Fibroblast of skin of right biceps (primary cell): ENCODE results near the gene CRY1.
A peak's percentile ranks its signal among the peaks of the same experiment; 100 is the strongest.
"Not testable (repeated sequence)": the region's sequence is repeated elsewhere in the genome, so short reads cannot be mapped to it uniquely, and the experiment has no call there.

Source experiments
- DNase-seq: peaks from one replicate; pipeline ENCODE4 v3.0.0-alpha.2; 2013

Gene CRY1

GRCh38 chr12:107058190-107058589, 35.2 kb downstream of the CRY1 start:
- no peak for DNase-seq

DNA sequence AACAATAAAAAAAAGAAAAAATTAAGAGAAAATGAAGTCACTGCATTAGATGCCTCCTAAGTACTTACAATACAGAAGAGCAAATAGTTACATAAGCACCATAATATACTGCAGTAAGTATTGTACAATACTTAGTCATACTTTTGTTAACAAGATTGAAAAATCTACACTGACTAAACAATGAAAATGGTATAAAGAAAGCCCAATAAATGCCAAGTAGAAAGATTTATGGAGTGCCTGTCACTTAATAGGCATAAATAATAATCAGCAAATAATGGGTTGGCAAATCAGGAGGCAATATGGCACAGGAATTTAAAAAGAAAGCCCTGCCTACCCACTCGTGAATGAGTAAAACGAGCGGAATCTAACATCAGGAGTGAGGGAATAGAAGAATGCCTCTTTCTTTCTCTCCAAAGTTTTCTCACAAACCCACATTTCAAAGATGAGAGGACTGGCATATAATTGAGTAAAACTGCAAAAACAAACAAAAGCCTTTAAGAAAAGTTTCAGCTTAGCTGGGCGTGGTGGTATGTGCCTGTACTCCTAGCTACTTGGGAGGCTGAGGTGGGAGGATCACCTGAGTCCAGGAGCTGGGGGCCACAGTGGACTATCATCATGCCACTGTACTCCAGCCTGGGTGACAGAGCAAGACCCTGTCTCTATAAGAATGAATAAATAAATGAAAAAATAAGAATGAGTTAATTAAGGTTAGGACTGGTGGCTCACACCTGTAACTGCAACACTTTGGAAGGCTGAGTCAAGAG, 36.1 kb downstream of the CRY1 start:
- peak; percentile 16 for DNase-seq

- no peak for DNase-seq
These were observed 39.6 kb downstream of the CRY1 start for GRCh38 chr12:107053709-107054108.

- no peak for DNase-seq
These were observed 48.2 kb downstream of the CRY1 start for GRCh38 chr12:107045186-107045585.

GRCh38 chr12:107042801-107043200, 50.5 kb downstream of the CRY1 start:
- DNase-seq, result no peak

GRCh38 chr12:107035733-107036132, 57.6 kb downstream of the CRY1 start:
- DNase-seq, result no peak

GRCh38 chr12:107033758-107034739, 59.3 kb downstream of the CRY1 start:
- no peak for DNase-seq

- DNase-seq, result no peak
These were observed 61.1 kb downstream of the CRY1 start for GRCh38 chr12:107032266-107032665.

GRCh38 chr12:107031061-107031460, 62.3 kb downstream of the CRY1 start:
- no peak for DNase-seq

DNA sequence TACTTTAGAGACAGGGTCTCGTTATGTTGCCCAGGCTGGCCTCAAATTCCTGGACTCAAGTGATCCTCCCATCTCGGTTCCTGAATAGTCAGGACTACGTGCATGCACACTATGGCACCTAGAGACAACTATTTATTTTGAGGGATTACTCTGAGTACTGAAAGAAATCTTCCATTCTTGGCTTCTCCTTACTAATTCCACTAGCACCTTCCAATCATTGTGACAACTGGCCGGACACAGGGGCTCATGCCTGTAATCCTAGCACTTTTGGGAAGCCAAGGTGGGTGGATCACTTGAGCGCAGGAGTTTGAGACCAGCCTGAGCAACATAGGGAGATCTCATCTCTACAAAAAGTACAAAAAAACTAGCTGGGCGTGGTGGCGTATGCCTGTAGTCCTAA, 64.3 kb downstream of the CRY1 start:
- no peak for DNase-seq

DNA sequence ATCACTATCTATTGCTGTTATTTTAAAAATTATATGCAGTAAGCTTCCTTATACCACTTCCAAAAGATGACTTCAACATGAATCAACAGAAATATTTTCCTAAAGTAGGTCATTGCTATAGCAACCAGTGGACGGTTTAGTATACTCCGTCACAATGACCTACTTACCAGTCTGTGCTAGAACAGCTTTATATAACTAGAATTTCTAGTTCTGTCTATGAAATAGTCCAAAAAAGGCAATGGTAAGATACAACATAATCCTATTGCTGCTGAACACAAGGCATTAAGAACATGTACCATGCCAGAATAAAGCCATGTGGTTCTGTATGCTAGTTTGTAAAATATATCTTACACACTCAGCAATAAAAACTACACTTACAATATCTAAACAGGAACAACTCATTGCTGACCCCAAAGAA, 65.7 kb downstream of the CRY1 start:
- DNase-seq, result peak; percentile 92

DNA sequence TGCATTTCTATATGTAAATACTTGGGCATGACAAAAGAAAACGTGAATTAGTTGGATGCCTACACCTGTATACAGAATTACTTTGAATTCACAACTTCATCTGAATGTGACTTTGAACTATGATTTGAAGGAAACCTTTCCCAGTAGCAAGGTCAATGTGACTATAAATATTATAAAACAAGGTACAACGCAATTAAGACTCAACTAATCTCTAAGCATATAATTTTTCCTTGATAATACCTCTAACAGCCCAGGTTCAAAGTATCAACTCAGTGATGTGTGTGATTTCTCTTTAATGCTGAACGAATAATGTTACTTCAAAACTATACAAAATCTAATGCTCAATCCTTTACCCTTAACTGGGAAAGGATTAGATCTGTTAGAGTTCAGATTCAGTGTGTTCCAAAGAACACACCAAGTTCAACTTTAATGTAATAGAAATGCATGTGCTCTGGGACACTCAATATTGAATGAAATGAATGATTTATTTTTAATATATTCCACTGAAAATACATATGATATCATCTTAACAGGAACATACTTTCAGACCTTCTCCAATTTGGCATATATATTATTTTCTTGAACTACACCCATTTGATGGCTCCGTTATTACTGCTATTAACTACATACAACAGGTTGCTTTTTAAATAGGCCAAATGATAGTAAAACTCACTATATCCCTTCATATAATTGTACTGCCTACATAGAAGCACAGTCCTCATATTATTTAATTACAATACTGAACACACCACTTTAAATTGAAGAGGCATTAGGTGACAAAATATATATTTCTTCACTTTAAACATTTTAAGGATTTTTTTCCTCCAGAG, 66.3 kb downstream of the CRY1 start:
- DNase-seq, result no peak

DNA sequence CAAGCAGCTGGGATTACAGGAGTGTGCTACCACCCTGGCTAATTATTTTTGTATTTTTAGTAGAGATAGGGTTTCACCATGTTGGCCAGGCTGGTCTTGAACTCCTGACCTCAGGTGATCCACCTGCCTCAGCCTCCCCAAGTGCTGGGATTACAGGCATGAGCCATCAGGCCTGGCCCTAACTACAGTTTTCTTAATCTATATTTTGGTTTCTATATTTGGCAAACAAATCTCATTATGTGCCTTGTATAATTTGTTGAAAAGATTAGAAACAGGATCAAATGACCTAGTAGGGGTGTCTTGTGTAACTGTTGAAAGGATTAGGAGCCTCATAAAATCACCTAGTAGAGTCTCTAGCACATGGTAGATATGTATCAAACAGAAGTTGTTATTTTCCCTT, 67.0 kb downstream of the CRY1 start:
- not testable (repeated sequence) for DNase-seq

- DNase-seq, result no peak
These were observed 67.7 kb downstream of the CRY1 start for GRCh38 chr12:107025671-107026070.

GRCh38 chr12:107019546-107019945, 73.8 kb downstream of the CRY1 start:
- no peak for DNase-seq

DNA sequence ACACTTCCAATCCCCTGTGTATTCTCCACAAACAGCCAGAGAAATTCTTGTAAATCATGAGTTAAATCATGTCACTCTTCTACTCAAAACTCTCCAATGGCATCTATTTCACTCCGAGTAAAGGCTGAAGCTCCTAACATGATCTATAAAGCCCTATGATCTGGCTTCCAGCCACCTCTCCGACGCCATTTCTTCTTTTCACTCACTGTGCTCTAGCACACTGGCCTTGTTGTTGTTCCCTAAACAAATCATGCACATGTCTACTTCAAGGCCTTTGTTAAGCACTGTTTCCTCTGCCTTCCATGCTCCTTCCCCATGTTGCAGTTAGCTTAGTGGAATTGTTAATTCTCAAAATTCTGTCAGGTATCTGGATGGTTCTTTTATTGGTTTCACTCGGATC, 76.3 kb downstream of the CRY1 start:
- DNase-seq, result no peak

GRCh38 chr12:107014055-107014454, 79.3 kb downstream of the CRY1 start:
- DNase-seq, result no peak

DNA sequence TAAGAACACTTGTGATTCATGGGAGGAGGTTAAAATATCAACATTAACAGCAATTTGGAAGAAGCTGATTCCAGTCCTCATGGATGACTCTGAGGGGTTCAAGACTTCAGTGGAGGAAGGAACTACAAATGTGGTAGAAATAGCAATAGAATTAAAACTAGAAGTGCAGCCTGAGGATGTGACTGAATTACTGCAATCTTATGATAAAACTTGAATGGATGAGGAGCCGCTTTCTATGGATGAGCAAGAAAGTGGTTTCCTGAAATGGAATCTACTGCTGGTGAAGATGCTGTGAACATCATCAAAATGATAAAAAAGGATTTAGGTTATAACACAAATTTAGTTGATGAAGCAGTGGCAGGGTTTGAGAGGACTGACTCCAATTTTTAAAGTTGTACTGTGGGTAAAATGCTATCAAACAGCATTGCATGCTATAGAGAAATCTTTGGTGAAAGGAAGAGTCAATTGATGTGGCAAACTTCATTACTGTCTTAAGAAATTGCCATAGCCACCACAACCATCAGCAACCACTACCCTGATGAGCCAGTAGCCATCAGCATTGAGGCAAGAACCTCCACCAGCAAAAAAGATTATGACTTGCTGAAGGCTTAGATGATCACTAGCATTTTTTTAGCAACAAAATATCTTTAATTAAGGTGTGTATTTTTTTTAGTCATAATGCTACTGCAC, 80.5 kb downstream of the CRY1 start:
- no peak for DNase-seq

DNA sequence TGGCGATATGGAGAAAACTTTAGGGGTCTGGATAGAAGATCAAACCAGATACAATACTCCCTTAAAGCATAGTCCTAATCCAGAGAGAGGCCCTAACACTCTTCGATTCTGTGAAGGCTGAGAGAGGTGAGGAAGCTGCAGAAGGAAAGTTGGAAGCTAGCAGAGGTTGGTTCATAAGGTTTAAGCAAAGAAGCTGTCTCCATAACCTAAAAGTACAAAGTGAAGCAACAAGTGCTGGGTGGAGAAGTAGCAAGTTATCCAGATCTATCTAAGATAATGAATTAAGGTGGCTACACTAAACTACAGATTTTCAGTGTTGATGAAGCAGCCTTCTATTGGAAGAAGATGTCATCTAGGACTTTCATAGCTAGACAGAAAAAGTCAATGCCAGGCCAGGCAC, 81.8 kb downstream of the CRY1 start:
- no peak for DNase-seq

GRCh38 chr12:107007411-107007810, 85.9 kb downstream of the CRY1 start:
- no peak for DNase-seq

DNA sequence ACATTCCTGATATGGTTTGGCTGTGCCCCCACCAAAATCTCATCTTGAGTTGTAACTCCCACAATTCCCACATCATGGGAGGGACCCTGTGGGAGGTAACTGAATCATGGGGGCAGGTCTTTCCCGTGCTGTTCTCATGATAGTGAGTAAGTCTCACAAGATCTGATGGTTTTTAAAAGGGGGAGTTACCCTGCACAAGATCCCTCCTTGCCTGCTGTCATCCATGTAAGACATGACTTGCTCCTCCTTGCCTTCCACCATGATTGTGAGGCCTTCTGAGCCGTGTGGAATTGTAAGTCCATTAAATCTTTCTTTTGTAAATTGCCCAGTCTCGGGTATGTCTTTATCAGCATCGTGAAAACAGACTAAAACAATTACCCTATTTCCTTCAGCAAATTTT, 90.7 kb downstream of the CRY1 start:
- DNase-seq, result not testable (repeated sequence)

DNA sequence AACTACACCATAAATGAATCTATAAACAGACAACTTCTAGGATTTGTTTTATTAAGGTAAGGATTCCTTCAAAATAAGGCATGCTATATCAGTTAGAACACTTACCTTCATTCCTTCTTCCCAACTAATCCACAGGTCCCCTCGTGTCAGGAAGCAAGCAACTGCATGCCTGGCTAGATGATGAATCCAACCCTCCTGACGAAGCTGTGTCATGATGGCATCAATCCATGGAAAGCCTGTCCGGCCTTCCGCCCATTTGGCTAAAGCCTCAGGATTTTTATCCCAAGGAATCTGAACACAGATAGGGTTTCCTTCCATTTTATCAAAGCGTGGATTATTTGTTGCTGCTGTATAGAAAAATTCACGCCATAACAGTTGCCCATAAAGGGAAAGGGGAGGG, 93.9 kb downstream of the CRY1 start:
- DNase-seq, result no peak
